HUES64 (cell line): Measurements from ENCODE around the gene CTDP1.

Source experiments
- H3K27ac ChIP-seq: 2 replicates; pipeline ENCODE4 v1.7.0; 2013; ENCODE audit warnings: low read depth, low read length, inconsistent platforms
- H3K27me3 ChIP-seq: 2 replicates; pipeline ENCODE4 v1.6.1; 2013; ENCODE audit warnings: mild to moderate bottlenecking, low read length; ENCODE audit not compliant: insufficient read depth
- H3K36me3 ChIP-seq: 2 replicates; pipeline ENCODE4 v1.6.1; 2013; ENCODE audit warnings: mild to moderate bottlenecking, low read length; ENCODE audit not compliant: insufficient read depth
- H3K4me1 ChIP-seq: 2 replicates; pipeline ENCODE4 v1.6.1; 2013; ENCODE audit warnings: mild to moderate bottlenecking, low read length, moderate library complexity; ENCODE audit not compliant: insufficient read depth
- H3K4me3 ChIP-seq: 2 replicates; pipeline ENCODE4 v1.5.1; 2013; ENCODE audit warnings: mild to moderate bottlenecking, low read length, moderate library complexity
- H3K9ac ChIP-seq: 2 replicates; pipeline ENCODE4 v1.6.1; 2013; ENCODE audit warnings: mild to moderate bottlenecking, low read depth, low read length
- H3K9me3 ChIP-seq: 2 replicates; pipeline ENCODE4 v1.6.1; 2013; ENCODE audit warnings: low read depth, low read length; ENCODE audit not compliant: insufficient read depth
- WGBS: fragments of 150-250, 120-280 bp; methylation state at CpG from one replicate; pipeline ENCODE4 v1.1.7; 2013; ENCODE audit warnings: missing lambda C conversion rate; 5-methylcytosine and 5-hydroxymethylcytosine counted together

CTDP1 gene

DNA sequence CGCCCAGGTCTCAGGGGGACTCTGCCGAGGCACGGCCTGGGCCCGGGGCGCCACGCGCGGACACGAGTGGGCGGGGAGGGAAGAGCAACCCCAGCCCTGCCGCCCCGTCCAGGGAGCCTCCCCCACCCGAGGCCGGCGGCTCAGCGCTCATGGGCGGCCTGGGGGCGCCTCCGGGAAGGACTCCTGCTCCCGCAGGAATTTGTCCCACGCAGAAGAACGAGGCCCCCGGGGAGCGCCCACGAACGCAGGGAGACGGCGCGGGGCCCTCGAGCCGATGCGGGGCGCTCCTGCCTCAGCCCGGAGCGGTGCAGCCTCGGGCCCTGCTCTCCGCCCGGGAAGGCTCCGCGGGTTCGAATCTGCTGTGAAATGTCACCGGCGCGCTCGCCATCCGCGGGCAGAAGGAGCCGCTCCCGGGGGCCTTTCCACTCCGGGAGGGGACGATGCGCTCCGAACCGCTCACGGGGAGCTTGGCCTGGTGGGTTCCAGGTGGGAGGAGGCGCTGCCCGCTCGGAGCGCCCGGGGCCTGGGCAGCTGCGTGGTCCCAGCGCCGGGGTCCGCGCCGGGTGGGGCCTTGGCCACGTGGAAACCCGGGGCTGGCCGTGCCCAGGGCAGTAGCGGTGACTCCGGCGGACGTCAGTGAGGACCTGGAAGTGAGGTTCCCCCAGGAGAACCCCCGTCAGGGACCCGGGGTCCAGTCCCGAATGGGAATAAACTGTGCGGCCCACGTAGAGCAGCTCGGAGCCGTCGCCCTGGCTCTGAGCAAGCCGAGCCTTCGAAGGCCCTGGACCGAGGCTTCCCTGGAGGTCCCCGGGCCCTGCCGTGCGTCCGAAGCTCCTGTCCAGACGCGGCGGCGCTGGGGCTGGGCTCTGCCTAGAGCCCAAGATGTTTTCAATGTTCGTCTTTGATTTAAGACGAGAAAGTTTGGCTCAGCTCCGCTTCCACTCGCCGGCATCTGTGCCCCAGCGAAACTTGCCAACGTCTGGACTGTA is 41.4 kb upstream of the CTDP1 start:
- no peaks in the 10 kb centered on the region for H3K4me1 ChIP-seq
- WGBS: 93% methylated on average over 99 of the region's 99 CpGs
- H3K27me3 ChIP-seq: peaks cover 2% of the 10 kb centered on the region; the same call in 1 of the 2 replicates
- no peak overlapping the region for H3K27ac ChIP-seq
- no peaks in the 10 kb centered on the region for H3K36me3 ChIP-seq
- H3K4me3 ChIP-seq: peak overlapping the region; percentile 29; the same call in 1 of the 2 replicates
- no peak overlapping the region for H3K9ac ChIP-seq
- 0 out of 2 replicates have a peak, but pooled peaks cover 4% of the 10 kb centered on the region for H3K9me3 ChIP-seq

DNA sequence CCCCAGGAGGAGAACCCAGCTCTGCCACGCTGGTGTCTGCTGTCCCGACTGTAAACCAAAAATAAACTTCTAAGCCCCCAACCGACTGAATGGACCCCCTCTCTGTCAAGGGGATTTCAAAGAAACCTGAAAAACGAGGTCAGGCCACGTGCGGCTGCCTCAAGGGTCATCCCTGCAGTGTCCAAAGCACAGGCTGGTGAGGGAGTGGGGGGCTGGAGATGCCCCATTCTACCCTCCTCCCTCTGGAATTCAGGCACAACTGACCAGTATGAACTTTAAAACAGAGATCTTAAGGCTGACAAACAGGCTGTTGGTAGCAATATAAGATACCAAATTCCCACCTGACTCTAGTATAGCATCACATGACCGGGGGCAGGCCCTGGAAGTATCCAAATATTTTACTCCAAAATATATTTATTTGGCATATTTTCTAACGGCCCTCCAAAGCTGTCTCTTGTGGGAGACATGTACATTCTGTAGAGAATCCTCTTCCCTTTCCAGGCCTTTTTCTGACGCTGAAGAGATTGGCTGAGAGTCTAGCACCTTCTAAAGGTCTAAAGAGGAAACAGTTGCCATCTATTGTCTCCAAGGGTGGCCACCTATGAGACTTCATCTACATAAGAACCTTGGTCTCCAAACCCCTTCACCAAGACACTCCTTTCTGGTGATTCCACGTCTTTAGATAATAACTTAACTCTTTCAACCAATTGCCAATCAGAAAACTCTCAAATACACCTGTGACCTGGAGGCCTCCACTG is 40.4 kb upstream of the CTDP1 start:
- no peak overlapping the region for H3K4me3 ChIP-seq

DNA sequence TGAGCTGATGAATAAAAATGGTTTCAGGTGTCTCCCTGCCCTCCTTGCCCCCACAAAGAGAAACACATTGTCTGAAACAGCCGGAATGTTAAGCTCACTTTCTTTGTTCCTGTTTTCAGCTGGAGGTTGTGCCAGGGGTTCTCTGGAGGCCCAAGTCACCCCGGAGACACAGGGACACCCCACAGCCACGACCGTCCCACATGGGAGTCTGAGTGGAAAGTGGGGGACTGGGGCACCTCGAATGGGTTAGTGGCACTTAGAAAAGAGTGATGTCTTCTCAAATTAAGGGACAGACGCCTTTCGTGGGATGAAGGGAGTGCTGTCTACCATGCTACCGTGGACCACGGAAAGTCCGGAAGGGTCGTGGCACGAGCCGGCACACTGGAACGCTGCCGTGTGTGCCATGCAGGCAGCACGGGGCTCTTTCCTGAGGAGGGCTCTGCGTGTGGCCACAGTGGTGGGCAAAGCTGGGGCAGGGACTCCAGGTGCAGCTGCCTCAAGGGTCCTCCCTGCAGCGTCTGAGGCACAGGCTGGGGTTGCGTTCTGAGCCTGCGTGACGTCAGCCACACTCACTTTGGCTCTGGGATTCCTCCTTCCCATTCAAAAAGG is 39.4 kb upstream of the CTDP1 start:
- WGBS: 94% methylated on average over 21 of the region's 21 CpGs
- no peaks in the 10 kb centered on the region for H3K4me1 ChIP-seq
- no peaks in the 10 kb centered on the region for H3K36me3 ChIP-seq
- no peaks in the 10 kb centered on the region for H3K9me3 ChIP-seq
- H3K27ac ChIP-seq: no peak overlapping the region
- H3K4me3 ChIP-seq: no peak overlapping the region
- H3K9ac ChIP-seq: no peak overlapping the region
- H3K27me3 ChIP-seq: peaks cover 2% of the 10 kb centered on the region; the same call in 1 of the 2 replicates

More for the DNA sequence above, 40.4 kb upstream of the CTDP1 start:
- Histone ChIP-seq H3K27me3 (peaks cover 2% of the 10 kb centered on the region; the same call in 1 of the 2 replicates), H3K36me3 (no peaks in the 10 kb centered on the region), H3K4me1 (no peaks in the 10 kb centered on the region), H3K9me3 (no peaks in the 10 kb centered on the region), H3K27ac (no peak overlapping the region), H3K9ac (no peak overlapping the region)
- WGBS: 89% methylated on average over 10 of the region's 10 CpGs

DNA sequence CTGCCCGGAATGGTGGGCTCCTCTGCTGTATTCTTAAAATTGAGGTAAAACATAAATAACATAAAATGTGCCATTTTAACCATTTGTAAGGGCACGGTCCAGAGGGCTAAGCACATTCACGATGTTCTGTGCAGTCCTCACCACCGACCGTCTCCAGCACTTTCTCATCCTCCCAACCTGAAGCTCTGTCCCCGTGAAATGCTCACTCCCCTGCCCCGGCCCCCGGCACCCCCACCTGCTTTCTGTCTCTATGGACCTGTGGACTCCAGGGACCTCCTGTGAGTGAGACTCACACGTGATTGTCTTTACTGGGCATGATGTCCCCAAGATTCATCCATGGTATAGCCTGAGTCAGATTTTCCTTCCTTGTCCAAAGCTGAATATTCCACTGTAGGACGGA is 38.7 kb upstream of the CTDP1 start:
- Histone ChIP-seq H3K27me3 (peaks cover 2% of the 10 kb centered on the region; the same call in 1 of the 2 replicates), H3K9me3 (no peaks in the 10 kb centered on the region), H3K4me1 (no peaks in the 10 kb centered on the region), H3K27ac (no peak overlapping the region), H3K9ac (no peak overlapping the region), H3K4me3 (no peak overlapping the region), H3K36me3 (no peaks in the 10 kb centered on the region)
- WGBS: 88% methylated on average over 9 of the region's 10 CpGs

DNA sequence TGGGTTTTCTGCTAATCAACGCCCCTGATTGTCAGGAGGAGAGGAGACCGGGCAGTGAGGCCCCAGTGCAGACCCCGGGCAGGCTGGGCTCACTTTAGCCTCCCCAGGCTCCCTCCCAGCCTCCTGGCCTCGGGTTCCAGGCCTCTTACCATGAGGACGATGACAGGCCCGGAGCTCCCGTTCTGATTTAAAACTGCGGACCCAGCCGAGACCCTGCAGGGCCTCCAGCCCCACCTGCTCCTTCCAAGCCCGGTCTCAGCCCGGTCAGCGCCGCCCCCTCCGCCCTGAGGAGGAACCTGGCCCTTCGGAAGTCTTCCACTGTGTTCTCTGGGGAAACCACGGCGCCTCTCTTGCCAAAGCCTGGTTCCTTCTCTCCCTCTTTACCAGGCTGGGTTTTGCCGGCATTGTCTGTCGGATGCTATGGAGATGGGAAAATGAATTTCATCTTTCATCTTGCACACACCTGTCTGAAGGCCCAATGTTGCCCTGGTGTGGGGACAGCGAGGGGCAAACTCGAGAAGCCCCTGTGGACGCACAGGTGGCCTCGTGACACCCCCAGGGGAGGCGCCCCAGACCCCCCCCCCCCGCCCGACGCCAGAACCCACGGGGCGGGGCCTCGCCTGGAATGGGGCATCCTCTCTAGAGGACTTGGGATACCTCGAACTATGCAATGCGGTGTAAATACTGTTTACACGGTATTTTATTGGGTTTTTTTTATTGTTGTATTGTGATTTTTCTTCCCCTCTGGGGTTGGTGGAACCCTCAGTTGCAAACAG is 37.7 kb upstream of the CTDP1 start:
- Histone ChIP-seq H3K9me3 (no peaks in the 10 kb centered on the region), H3K27ac (no peak overlapping the region), H3K4me1 (no peaks in the 10 kb centered on the region), H3K9ac (no peak overlapping the region), H3K36me3 (no peaks in the 10 kb centered on the region), H3K4me3 (no peak overlapping the region), H3K27me3 (peaks cover 2% of the 10 kb centered on the region; the same call in 1 of the 2 replicates)
- 92% methylated on average over 33 of the region's 33 CpGs for WGBS

DNA sequence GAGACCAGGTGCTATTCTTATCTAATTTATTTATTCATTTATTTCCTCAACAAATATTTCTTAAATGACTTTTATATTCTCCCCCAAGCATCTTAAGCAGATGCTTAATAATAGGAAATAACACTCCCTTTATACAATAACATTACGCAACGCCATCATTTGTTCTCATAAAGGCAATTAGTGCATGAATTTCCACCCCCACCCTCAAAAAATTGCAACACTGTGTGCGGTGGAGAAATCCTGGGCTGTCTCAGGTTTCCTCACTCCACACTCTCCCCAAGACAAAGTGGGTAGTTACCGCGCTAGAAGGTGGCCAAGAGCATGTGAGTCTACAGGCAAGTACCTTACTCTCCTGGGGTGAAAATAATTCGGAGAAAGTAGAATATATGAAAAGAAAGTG is 37.0 kb upstream of the CTDP1 start:
- WGBS: 96% methylated on average over 6 of the region's 6 CpGs
- no peak overlapping the region for H3K9ac ChIP-seq
- no peaks in the 10 kb centered on the region for H3K4me1 ChIP-seq
- H3K36me3 ChIP-seq: no peaks in the 10 kb centered on the region
- H3K4me3 ChIP-seq: no peak overlapping the region
- H3K27ac ChIP-seq: no peak overlapping the region
- no peaks in the 10 kb centered on the region for H3K9me3 ChIP-seq
- H3K27me3 ChIP-seq: peaks cover under 1% of the 10 kb centered on the region; the same call in 1 of the 2 replicates

DNA sequence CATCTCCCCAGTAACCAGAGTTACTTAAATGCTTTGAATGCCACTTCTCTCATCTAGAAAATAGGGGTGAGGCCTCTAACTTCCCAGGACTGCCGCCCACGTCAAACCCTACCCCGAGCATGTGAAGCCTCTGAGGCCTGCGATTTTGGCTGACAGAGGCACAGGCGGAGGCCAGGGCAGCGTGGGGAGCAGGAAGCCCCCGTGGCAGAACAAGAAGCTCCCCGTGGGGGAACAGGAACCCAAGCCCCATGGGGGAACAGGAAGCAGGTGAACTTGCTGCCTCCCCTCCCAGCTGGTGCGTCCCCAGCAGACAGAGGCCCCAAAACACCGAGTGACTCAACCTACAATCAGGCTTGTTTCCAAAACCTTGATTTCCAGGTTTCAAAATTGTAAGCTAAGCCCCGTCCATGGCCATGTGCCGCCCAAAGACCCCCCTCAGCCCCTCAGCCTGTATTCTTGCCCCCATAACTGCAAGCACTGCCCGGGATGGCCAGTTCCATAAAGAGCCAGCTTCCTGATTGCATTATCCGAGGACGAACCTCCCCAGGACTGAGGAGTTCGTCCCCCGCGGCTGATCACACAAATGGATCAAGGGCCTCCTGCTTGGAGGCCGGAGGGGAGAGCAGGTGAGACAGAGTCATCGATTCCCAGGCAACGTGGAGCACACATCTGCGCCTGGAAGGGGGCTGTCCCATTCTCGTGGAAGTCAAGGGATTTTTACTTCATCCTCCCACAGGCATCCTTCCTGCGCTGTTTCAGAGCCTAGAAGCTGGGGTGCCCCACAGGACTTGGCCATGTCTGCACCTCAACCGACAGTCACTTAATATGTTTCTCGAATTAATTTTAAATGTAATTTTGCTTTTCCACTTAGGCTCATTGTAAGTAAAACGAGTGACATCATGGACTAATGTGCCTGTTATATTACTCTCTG is 36.3 kb upstream of the CTDP1 start:
- Histone ChIP-seq H3K27ac (no peak overlapping the region), H3K4me1 (no peaks in the 10 kb centered on the region), H3K4me3 (no peak overlapping the region), H3K9ac (no peak overlapping the region), H3K36me3 (no peaks in the 10 kb centered on the region), H3K9me3 (no peaks in the 10 kb centered on the region), H3K27me3 (no peaks in the 10 kb centered on the region)
- WGBS: 87% methylated on average over 26 of the region's 27 CpGs

DNA sequence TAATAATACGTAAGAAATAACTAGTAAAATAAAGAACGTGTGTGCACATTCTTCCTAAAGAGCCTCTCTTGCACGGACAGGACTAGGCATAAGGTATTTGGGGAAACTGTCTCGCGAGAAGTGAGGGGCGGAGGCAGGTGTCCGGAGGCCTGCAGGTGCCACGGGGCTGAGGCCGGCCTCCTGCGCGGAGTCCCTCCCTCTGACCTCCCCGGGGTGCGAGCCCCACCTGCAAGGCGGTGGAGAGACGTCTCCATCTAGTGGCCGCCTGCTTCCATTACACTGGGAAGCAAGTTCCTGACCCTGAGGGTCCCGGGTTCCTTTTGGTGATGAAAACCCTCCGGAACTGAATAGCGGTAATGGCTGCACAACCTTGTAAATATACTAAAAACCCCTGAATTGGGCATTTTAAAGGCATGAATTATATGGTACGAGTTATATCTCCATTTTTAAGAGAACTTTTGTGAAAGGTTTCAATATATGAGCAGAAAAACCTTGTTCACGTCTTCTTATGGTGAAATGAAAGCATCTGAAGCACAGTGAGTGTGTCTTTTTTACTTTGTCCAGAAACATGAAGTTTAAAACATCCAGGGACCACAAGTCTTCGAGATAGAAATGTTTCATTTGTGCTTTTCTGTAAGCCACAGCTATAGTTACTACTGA is 35.5 kb upstream of the CTDP1 start:
- H3K36me3 ChIP-seq: no peaks in the 10 kb centered on the region
- H3K27me3 ChIP-seq: no peaks in the 10 kb centered on the region
- H3K9ac ChIP-seq: no peak overlapping the region
- no peaks in the 10 kb centered on the region for H3K9me3 ChIP-seq
- H3K4me3 ChIP-seq: no peak overlapping the region
- H3K4me1 ChIP-seq: no peaks in the 10 kb centered on the region
- no peak overlapping the region for H3K27ac ChIP-seq
- 23% methylated on average over 22 of the region's 22 CpGs for WGBS

DNA sequence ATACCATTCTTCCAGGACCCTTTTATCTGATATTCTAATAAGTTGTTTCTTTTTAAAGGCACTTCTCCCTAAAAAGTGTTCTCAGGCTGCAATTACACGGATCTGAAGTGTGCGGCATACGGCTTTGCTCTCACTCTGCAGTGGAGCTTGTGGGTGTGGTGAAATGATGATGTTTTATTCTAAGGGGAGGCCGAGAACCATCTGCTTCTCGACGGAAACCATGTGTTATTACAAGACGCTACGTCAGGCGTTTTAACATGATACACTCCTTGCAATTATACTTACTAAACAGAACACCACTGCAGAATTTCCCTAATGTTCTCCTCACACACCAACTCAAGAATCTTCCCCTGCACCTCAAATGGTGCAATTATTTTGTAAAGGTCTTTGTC is 34.9 kb upstream of the CTDP1 start:
- Histone ChIP-seq H3K36me3 (no peaks in the 10 kb centered on the region), H3K9ac (no peak overlapping the region), H3K4me1 (no peaks in the 10 kb centered on the region), H3K27me3 (no peaks in the 10 kb centered on the region), H3K27ac (no peak overlapping the region), H3K4me3 (no peak overlapping the region), H3K9me3 (no peaks in the 10 kb centered on the region)
- WGBS: 88% methylated on average over 9 of the region's 9 CpGs
